ENCODE results near the gene FAM177A1. TPM values are rescaled to one million over a fixed set of nuclear protein-coding genes. Genes with fewer than 3 reads are reported as not detected.

The FAM177A1 gene
- total and polyA plus RNA-seq, 2 of the 13 experiments (the other 11 are each of a cell fraction or from before 2014, with no cell fraction given): 72.9 to 119 TPM

GRCh38 chr14:35078082-35078481, 32.0 kb downstream of the FAM177A1 start (continued):
- TF ChIP-seq MEF2D (CRISPR knock-in tag; IDR thresholded peaks at IDR 0.05) (0 out of 2 replicates have a peak, but pooled peaks have one; percentile 43), HOXA3 (CRISPR knock-in tag; IDR thresholded peaks at IDR 0.05) (peak; percentile 61), TERF1 (CRISPR knock-in tag; IDR thresholded peaks at IDR 0.05) (no peak), THAP11 (CRISPR knock-in tag; IDR thresholded peaks at IDR 0.05) (0 out of 2 replicates have a peak, but pooled peaks have one; percentile 26), ZNF44 (CRISPR knock-in tag; IDR thresholded peaks at IDR 0.05) (no peak), ATF3 (CRISPR knock-in tag; IDR thresholded peaks at IDR 0.05) (no peak), ZNF431 (CRISPR knock-in tag; IDR thresholded peaks at IDR 0.05; ENCODE audit: borderline replicate concordance, low read depth) (no peak), SMAD1 (CRISPR knock-in tag; IDR thresholded peaks at IDR 0.05; ENCODE audit: borderline replicate concordance, low read depth) (no peak), ZNF335 (CRISPR knock-in tag; IDR thresholded peaks at IDR 0.05) (no peak), MYNN (CRISPR knock-in tag; IDR thresholded peaks at IDR 0.05; ENCODE audit: low read depth) (no peak), ZNF101 (CRISPR knock-in tag; IDR thresholded peaks at IDR 0.05; ENCODE audit: borderline replicate concordance, low read depth) (no peak), ZMAT3 (CRISPR knock-in tag; conservative IDR thresholded peaks at IDR 0.05) (no peak), NR2F1 (CRISPR knock-in tag; IDR thresholded peaks at IDR 0.05) (peak; percentile 71 to 87), CREB1 (IDR thresholded peaks at IDR 0.05) (no peak), CREB1 (CRISPR knock-in tag; IDR thresholded peaks at IDR 0.05) (no peak; the same call in 1 of the 2 replicates), ISX (CRISPR knock-in tag; conservative IDR thresholded peaks at IDR 0.05) (no peak), MED1 (CRISPR knock-in tag; IDR thresholded peaks at IDR 0.05) (peak; percentile 56), NFYB (CRISPR knock-in tag; IDR thresholded peaks at IDR 0.05) (no peak), ZSCAN5A (CRISPR knock-in tag; IDR thresholded peaks at IDR 0.05; ENCODE audit: borderline replicate concordance) (no peak), KDM5A (IDR thresholded peaks at IDR 0.05; ENCODE audit: borderline replicate concordance, low read length) (no peak), ZNF205 (CRISPR knock-in tag; IDR thresholded peaks at IDR 0.05) (peak; percentile 99), BCL3 (CRISPR knock-in tag; IDR thresholded peaks at IDR 0.05) (no peak), HNRNPLL (IDR thresholded peaks at IDR 0.05; ENCODE audit: low read depth, low read length, poor library complexity, severe bottlenecking) (no peak), RARA (CRISPR knock-in tag; IDR thresholded peaks at IDR 0.05) (peak; percentile 65), HOMEZ (CRISPR knock-in tag; IDR thresholded peaks at IDR 0.05; ENCODE audit: low read depth) (peak; percentile 88; the same call in 1 of the 2 replicates), SUZ12 (IDR thresholded peaks at IDR 0.05; ENCODE audit: low read depth, low read length) (no peak)
